Muscle layer of colon (tissue), 2 donors: ENCODE results near the gene SPINK7.
"Not testable (repeated sequence)": the region's sequence is repeated elsewhere in the genome, so short reads cannot be mapped to it uniquely, and the experiment has no call there.

ENCODE experiments used
- H3K27ac ChIP-seq: one replicate; pipeline ENCODE4 v1.7.0; 2013; ENCODE audit warnings: low read depth, mild to moderate bottlenecking, low read length, moderate library complexity
- H3K27me3 ChIP-seq, 2 donors: one replicate each; pipeline ENCODE4 v1.7.0; 2013; ENCODE audit warnings: low read length in 2 of 2, mild to moderate bottlenecking in 2 of 2; ENCODE audit not compliant: insufficient read depth in 2 of 2, control insufficient read depth in 1 of 2
- H3K36me3 ChIP-seq: one replicate; pipeline ENCODE4 v1.7.0; 2013; ENCODE audit warnings: mild to moderate bottlenecking, low read length; ENCODE audit not compliant: insufficient read depth
- H3K4me1 ChIP-seq: one replicate; pipeline ENCODE4 v1.7.0; 2013; ENCODE audit warnings: mild to moderate bottlenecking, low read length; ENCODE audit not compliant: insufficient read depth
- H3K4me3 ChIP-seq, 2 donors: one replicate each; pipeline ENCODE4 v1.7.0; 2013; ENCODE audit warnings: low read length in 2 of 2, low read depth in 1 of 2, mild to moderate bottlenecking in 1 of 2, moderate library complexity in 1 of 2
- H3K9ac ChIP-seq: one replicate; pipeline ENCODE4 v1.7.0; 2013; ENCODE audit warnings: low read length
- H3K9me3 ChIP-seq: one replicate; pipeline ENCODE4 v1.7.0; 2013; ENCODE audit warnings: mild to moderate bottlenecking, low read length
- donor health status: abdominal sarcoma.
- donor health status: Adenocarcinoma of cecum.

The SPINK7 gene

DNA sequence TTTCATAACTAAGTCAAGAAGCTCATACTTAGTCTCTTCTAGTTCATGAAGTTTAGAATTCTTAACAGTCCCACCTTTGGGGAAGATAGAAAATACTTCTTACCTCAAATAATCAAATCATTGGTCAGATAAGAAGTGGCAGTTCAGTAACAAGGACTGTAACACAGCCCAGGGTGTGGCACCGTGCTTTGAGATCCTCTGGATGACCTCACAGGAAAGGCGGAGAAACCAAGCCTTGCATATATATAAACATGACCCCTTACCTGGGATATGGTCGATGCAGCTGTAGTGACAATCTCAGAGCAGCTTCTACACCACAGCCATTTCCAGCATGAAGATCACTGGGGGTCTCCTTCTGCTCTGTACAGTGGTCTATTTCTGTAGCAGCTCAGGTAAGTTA, at the start of gene SPINK7:
Gene SPINK7 (plus strand): TSS at position 271 of the 400 bp plus-strand sequence. CDS start 61 bp downstream, at position 332.
- no peaks in the 10 kb centered on the region for H3K9me3 ChIP-seq
- no peaks in the 10 kb centered on the region for H3K36me3 ChIP-seq
- H3K4me1 ChIP-seq: no peaks in the 10 kb centered on the region
- H3K4me3 ChIP-seq: no peak within 1 kb of the TSS
- no peaks in the 10 kb centered on the region for H3K27me3 ChIP-seq
- no peak within 1 kb of the TSS for H3K9ac ChIP-seq
- no peak within 1 kb of the TSS for H3K27ac ChIP-seq

DNA sequence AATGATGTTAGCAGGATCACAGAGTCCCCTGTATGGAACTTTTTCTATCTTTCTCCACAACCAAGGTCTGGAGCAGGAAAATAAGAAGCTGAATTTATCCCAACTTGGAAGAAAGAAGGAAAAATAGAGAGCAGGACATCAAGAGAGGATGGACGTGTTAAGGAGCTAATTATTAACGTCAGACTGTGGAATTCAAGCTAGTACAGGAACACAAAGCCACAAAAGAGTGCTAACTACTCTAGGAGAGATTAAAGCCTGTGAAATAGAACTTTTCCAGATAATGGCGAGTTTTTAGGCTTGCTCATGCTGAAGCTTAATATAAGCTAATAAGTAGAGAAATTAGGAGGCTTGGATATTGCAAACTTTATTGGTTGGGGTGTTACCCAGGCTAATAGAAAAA, 44.3 kb upstream of the SPINK7 start:
- H3K36me3 ChIP-seq: no peaks in the 10 kb centered on the region
- H3K4me3 ChIP-seq: no peak overlapping the region
- no peaks in the 10 kb centered on the region for H3K27me3 ChIP-seq
- H3K4me1 ChIP-seq: no peaks in the 10 kb centered on the region
- H3K9ac ChIP-seq: no peak overlapping the region
- H3K27ac ChIP-seq: no peak overlapping the region
- H3K9me3 ChIP-seq: no peaks in the 10 kb centered on the region

DNA sequence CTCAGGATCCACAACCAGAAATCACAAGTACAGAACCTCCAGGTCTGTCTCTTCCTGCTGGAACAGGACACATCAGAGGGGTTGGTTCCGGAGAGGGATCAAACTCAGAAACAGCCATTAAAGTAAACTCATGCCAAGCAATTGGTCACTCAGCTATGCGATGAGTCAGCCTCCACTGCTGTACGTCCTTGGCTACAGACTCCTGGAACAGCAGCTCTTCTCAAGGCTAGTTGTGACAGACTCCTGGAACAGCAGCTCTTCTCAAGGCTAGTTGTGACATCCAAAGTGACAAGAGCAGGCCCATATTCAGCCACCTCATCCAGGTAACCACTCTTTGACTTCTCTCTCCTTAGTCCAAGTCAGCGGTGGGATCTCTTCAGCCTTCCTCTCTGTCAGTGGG, 43.7 kb upstream of the SPINK7 start, which contains the start of gene SPINK13:
Gene SPINK13 (plus strand): TSS at position 229 of the 400 bp plus-strand sequence. CDS start 1,279 bp downstream, outside the sequence.
- Histone ChIP-seq H3K4me1 (no peaks in the 10 kb centered on the region), H3K36me3 (no peaks in the 10 kb centered on the region), H3K9ac (no peak within 1 kb of the TSS), H3K27ac (no peak within 1 kb of the TSS), H3K9me3 (no peaks in the 10 kb centered on the region), H3K27me3 (no peaks in the 10 kb centered on the region), H3K4me3 (no peak within 1 kb of the TSS)

DNA sequence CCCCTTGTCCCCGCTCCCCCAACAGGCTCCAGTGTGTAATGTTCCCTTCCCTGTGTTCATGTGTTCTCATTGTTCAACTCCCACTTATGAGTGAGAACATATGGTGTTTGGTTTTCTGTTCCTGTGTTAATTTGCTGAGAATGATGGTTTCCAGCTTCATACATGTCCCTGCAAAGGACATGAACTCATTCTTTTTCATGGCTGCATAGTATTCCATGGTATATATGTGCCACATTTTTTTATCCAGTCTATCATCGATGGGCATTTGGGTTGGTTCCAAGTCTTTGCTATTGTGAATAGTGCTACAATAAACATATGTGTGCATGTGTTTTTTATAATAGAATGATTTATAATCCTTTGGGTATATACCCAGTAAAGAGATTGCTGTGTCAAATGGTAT, 37.1 kb upstream of the SPINK7 start:
- H3K27me3 ChIP-seq, H3K4me1 ChIP-seq, H3K9ac ChIP-seq, H3K36me3 ChIP-seq, H3K27ac ChIP-seq, H3K4me3 ChIP-seq, H3K9me3 ChIP-seq: not testable (repeated sequence)

DNA sequence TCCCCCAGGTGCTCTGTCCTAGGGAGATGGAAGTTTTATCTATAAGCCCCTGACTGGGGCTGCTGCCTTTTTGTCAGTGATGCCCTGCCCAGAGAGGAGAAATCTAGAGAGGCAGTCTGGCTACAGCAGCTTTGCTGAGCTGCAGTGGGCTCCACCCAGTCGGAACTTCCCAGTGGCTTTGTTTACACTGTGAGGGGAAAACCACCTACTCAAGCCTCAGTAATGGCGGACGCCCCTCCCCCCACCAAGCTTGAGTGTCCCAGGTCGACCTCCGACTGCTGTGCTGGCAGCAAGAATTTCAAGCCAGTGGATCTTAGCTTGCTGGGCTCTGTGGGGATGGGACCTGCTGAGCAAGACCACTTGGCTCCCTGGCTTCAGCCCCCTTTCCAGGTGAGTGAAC, 31.3 kb upstream of the SPINK7 start:
- not testable (repeated sequence) for H3K36me3 ChIP-seq, H3K4me1 ChIP-seq, H3K9me3 ChIP-seq, H3K9ac ChIP-seq, H3K27me3 ChIP-seq, H3K4me3 ChIP-seq, H3K27ac ChIP-seq

DNA sequence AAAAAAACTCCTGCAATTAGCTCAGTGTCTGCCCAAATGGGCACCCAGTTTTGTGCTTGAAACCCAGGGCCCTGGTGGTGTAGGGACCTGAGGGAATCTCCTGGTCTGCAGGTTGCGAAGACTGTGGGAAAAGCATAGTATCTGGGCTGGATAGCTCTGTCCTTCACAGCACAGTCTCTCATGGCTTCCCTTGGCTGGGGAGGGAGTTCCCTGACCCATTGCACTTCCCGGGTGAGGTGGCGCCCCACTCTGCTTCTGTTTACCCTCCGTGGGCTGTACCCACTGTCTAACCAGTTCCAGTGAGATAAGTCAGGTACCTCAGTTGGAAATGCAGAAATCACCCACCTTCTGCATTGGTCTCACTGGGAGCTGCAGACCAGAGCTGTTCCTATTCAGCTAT, 30.9 kb upstream of the SPINK7 start:
- H3K27me3 ChIP-seq, H3K36me3 ChIP-seq, H3K9ac ChIP-seq, H3K9me3 ChIP-seq, H3K27ac ChIP-seq, H3K4me3 ChIP-seq, H3K4me1 ChIP-seq: not testable (repeated sequence)

DNA sequence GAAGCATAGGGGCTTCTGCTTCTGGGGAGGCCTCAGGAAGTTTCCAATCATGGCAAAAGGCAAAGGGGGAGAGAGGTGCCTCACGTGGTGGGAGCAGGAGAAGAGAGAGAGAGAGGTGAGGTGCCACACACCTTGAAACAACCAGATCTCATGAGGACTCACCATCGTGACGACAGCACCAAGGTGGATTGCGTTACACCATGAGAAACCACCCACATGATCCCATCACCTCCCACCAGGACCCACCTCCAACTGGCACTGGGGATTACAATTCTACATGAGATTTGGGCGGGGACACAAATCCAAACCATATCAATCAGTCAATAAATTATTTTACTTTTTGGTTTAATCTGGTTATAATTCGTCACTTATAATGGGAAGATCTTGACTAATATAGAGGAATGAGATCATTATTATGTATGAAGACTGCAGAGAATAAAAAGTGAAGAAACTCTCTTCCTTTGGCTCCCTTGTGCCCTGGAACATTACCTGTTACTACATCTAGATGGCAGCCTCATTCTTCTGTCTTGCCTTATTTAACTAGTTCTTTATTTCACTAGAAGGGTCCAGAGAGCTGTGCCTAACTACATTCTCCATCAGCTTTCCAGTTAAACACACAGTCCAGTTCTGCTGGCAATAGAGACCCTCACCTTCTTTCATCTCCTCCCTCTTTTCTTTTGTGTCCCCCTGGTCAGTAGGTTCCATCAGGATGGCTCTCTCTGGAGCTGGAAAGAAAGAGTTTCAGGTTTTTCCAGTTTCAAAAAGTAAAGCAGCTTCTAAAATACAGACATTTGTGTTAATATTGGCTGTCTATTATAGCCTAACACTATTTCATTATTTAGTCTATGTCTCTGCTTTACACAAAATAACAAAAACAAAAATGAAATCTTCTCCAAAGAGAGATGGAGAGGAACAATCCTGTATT, 21.7 kb upstream of the SPINK7 start:
- Histone ChIP-seq H3K4me1 (no peaks in the 10 kb centered on the region), H3K27ac (no peak overlapping the region), H3K9me3 (no peaks in the 10 kb centered on the region), H3K9ac (no peak overlapping the region), H3K4me3 (no peak overlapping the region), H3K36me3 (no peaks in the 10 kb centered on the region), H3K27me3 (no peaks in the 10 kb centered on the region)

DNA sequence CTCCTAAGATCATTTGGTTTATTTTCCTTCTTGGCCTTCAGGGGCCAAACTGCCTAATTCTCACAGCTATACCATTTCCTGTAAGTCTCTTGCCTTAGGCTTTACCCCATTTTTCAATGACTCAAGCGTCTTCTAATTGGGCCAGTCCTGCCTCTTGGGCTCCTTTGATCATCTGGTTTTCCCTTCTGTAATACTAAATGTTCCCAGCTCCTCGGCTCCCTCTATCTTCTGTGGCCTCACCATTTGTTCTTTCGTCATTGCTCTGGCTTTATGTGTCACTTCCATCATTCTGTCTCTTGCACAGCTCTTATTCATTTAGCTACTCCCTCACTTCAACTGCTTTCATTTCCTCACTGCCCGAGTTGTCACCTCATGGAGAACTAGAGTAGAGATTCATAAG, 14.5 kb upstream of the SPINK7 start:
- Histone ChIP-seq H3K27ac (no peak overlapping the region), H3K36me3 (no peaks in the 10 kb centered on the region), H3K9me3 (no peaks in the 10 kb centered on the region), H3K9ac (no peak overlapping the region), H3K27me3 (no peaks in the 10 kb centered on the region), H3K4me1 (no peaks in the 10 kb centered on the region), H3K4me3 (no peak overlapping the region)

DNA sequence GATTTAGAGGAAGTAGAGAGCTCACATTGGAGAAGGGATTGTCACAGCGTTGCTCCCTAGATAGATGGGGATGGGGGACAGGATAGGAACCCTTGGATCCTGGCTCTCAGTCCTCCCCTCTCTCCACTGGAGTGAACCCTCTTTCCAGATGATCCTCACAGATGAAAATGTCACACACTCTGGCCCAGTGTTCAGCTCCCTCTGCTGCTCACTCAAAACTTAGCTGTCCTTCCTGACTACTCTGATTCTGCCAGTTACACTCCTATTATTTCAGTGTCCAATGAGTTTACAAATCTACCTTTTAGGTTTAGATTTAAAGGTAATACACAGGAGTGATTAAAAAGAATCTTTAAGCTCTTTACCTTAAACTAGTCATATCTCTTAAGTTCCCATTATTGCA, 5.8 kb upstream of the SPINK7 start:
- Histone ChIP-seq H3K9me3 (no peaks in the 10 kb centered on the region), H3K9ac (no peak overlapping the region), H3K4me1 (no peaks in the 10 kb centered on the region), H3K27me3 (no peaks in the 10 kb centered on the region), H3K4me3 (no peak overlapping the region), H3K27ac (no peak overlapping the region), H3K36me3 (no peaks in the 10 kb centered on the region)

DNA sequence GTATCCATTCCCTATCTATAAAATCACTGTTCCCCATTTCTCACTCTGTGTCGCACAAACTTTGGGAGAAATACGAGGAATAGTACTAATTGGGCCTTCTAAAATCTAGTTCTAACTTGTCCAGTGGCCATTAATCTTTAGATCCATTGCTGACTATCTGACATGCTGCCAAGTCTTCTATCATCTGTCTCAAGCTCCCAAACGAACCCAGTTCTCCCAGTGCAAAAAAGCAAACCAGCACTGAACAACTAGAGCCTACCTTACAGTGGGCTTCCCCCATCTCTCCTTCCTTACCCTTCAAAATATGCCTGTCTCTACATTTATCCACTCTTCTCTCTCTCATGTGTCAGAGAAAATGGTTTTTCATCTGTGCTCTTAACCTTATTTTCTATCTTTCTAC, 3.2 kb upstream of the SPINK7 start:
- Histone ChIP-seq H3K27me3 (no peaks in the 10 kb centered on the region), H3K9me3 (no peaks in the 10 kb centered on the region), H3K27ac (no peak overlapping the region), H3K4me3 (no peak overlapping the region), H3K9ac (no peak overlapping the region), H3K4me1 (no peaks in the 10 kb centered on the region), H3K36me3 (no peaks in the 10 kb centered on the region)

DNA sequence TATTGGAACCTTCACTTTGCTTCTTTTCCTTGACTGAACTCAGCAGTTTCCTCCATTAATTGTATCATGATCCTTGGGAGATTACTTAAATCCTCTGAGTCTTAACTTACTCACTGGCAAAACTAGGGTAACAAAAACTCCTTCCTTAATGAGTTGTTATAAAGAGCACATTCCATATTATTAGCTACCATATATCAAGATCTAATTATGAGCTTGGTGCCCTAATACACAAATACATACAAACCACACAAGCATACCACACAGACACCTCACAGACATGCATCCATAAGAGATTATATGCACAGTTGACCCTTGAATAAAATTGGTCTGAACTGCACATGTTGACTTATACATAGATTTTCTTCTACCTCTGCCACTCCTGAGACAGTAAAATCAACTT, 2.5 kb upstream of the SPINK7 start:
- Histone ChIP-seq H3K4me3 (no peak overlapping the region), H3K4me1 (no peaks in the 10 kb centered on the region), H3K27me3 (no peaks in the 10 kb centered on the region), H3K27ac (no peak overlapping the region), H3K9me3 (no peaks in the 10 kb centered on the region), H3K9ac (no peak overlapping the region), H3K36me3 (no peaks in the 10 kb centered on the region)

DNA sequence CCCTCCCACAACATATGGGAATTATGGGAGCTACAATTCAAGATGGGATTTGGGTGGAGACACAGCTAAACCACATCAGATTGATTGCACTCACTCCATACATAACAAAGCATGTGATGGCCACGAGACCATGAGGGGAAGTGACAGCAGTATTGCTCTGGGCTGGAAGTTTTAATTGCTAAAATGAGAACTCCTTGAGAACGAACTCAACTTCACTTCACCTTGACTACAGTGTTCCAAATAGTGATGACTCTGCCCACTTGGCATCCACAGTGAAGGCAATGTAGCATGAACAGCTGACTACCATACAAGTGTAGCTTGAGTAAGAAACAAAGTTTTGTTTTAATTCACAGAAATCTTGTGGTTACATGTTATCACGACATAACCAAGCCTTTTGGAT, 739 bp upstream of the SPINK7 start:
- H3K4me3 ChIP-seq: no peak overlapping the region
- no peak overlapping the region for H3K9ac ChIP-seq
- H3K36me3 ChIP-seq: no peaks in the 10 kb centered on the region
- no peaks in the 10 kb centered on the region for H3K27me3 ChIP-seq
- H3K9me3 ChIP-seq: no peaks in the 10 kb centered on the region
- H3K27ac ChIP-seq: no peak overlapping the region
- no peaks in the 10 kb centered on the region for H3K4me1 ChIP-seq
